ENCODE results near the gene GHR.
A peak's percentile ranks its signal among the peaks of the same experiment; 100 is the strongest.
"Not testable (repeated sequence)": the region's sequence is repeated elsewhere in the genome, so short reads cannot be mapped to it uniquely, and the experiment has no call there.

Gene GHR

DNA sequence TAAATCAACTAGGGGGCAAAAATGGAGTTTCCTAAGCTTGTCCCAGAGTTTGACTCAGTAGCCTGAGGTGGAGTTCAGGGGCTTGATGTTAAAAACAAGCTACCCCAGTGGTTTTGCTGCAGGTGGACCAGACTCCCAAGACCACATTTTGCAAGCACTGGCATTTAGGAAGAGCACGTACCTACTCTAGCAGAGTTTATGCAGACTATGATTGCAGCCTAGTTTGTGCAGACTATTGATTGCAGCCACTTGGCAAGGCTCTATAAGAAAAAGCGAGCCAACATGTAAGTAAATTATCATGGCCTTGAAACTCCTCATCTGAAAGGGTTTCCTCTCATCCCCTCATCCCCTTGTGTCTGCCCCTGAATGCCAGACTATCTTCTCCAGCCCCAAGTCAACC lies 231.4 kb downstream of the GHR start:
- no peak for FAIRE-seq

DNA sequence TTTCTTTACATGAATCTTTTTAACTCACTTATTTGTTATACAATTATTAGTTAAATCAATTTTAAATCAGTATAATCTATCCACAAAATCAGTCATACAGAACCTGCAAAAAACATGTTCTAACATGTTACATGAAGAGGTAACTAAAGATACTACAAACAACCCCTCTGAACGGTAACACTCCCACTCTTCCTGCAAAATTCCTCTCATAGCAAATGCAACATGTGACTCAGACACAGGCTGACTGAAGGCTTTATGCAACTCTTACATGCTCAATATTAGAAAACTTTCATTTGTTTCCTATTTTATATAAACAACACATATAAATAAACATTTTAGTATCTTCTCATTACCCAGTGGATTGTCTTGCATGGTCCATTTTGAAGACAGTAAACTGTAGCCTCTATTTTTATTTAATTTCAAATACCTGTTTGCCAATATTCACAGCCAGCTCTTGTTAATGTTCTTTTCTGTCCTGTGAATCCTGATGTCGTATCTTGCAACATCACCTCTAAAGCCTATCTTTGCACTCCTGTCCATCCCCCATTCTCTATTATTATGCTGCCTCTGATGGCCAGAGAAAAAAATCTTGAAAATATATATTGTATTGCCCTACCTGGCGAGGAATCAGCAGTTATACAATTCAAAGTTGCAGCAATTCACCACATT lies 232.9 kb downstream of the GHR start:
- FAIRE-seq = no peak

DNA sequence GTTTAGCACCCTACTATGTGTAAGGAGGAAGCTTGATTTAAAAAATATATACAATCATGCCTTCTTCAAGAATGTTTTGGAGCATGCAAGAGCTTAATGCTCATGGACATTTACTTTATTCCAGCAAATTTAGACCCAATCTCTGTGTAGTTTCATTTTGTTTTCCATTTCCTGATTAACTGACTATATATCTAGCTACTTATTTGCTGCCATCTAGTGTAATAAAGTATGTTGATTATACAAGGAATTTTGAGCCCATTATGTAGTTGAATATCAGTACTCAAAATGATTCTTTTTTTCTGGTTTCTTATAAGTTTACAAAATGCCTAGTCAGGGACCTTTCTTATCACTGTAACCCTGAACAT lies 233.4 kb downstream of the GHR start:
- peak; percentile 94 for FAIRE-seq

DNA sequence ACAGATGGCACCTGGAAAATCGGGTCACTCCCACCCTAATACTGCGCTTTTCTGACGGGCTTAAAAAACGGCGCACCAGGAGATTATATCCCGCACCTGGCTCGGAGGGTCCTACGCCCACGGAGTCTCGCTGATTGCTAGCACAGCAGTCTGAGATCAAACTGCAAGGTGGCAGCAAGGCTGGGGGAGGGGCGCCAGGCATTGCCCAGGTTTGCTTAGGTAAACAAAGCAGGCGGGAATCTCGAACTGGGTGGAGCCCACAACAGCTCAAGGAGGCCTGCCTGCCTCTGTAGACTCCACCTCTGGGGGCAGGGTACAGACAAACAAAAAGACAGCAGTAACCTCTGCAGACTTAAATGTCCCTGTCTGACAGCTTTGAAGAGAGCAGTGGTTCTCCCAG lies 236.6 kb downstream of the GHR start:
- FAIRE-seq = not testable (repeated sequence)

DNA sequence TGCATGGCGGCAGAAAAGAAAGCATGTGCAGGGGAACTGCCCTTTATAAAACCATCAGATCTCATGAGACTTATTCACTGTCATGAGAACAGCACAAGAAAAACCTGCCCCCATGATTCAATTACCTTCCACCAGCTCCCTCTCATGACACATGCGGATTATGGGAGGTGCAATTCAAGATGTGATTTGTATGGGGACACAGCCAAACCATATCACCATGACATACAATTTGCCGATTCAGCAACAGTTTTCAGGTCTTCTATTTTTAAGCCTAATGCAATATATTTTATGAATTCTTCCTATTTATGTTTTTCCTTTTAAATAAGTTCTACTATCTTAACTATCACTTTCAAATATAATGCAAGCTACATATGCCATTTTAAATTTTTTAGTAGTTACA lies 242.6 kb downstream of the GHR start:
- FAIRE-seq = peak; percentile 39

DNA sequence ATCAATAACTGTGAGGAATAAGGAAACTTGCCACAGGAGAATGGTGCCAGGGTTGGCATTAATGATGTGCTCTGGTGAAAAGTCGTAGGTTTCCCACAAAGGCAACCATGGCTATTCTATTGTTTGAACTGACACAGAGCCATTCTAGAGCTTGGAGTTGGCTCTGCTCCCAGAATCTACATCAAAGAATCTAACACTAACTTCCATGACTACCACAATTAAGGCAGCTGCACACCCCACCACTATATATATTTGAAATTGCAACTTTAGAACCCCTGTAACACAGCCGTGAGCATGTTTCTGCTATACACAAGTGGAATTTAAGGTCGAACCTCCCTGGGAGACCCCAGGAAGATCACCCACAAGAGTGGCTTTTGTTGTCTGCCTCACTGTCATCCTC lies 243.6 kb downstream of the GHR start:
- FAIRE-seq = no peak

DNA sequence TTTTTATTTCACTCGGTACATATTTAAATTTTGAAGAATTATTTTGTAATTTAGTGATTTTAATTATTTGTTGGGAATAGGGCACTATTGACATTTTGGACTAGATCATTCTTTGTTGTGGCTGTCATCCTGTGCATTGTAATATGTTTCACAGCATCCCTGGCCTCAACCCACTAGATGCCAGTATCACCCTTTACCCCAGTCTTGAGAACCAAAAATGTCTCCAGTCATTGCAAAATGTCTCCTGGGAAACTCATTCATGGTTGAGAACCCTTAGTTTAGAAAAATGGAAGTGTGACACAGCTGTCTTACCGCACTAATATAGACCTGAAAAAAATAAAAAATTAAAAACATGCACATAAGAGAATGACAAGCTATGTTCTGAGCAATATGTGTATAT lies 245.0 kb downstream of the GHR start:
- no peak for FAIRE-seq

DNA sequence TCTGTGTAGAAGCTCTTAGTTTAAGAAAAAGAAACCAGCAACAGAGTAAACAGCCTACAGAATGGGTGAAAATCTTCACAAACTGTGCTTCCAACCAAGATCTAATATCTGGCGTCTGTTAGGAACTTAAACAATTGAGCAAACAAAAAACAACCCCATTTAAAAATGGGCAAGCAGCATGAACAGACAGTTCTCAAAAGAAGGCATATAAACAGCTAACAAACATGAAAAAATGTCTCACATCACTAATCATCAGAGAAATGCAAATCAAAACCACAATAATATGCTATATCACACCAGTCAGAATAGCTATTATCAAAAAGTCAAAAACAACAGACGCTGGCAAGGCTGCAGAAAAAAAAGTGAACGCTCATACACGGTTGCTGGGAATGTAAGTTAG lies 249.7 kb downstream of the GHR start:
- FAIRE-seq = no peak

DNA sequence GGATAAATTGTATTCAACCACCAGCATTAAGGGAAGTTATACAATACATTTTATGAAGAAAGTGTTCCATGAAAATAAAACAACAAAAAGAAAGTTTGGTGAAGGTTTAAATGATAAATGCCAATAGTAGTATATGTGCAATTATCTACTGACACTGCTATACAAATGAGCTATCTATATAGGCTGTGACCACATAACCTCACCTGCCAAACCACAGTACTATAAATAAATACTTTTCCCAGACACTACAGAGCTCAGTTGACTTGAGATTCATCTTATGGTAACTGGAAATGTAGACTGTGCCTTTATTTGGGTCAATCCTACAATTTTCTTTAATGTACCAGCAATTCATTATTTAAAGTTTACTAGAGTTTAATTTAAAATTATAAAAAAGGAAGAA lies 252.4 kb downstream of the GHR start:
- no peak for FAIRE-seq

DNA sequence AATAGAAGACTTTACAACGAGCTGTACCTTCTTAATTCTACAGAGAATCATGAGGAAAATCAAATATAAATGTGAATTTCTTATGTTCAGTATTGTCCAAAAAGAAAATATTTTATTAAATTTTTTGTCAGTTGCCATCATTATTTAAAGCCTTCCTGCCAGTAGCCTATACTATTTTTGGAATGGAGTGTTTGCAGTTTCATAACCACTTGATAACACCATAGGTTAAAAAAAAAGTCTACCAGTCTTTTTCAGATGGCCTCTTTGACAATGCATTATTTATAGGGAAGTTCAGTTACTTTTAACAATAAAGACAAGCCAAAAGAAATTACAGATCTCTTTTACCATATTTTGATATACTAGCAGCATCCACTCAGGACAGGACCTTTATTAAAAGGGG lies 253.1 kb downstream of the GHR start:
- no peak for FAIRE-seq

DNA sequence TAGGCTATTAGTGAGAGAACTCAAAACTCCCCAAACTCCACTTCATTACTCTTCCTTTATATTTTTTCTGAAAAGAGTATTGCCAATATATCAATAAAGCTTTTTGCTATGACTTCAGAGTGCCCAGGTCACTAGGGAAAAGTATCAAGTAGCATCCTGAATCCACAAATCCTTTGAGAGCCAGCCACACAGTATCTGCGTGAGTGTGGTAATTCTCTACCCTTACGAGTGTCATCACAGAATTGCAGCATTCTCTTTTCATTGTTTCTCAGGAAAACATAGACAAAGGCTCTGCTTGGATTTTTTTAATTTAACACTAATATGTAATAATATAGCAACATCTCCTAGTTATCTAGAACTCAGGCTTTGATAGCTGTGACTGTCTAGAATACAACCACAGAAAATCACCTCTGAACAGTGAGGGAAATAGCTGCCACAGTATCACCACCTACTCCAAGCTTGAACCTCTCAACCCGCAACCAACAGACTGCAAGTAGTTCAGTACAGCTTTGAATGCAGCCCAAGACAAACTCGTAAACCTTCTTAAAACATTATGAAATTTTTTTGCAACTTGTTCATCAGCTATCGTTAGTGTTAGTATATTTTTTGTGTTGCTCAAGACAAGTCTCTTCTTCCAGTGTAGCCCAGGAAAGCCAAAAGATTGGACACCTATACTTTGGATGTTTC lies 254.1 kb downstream of the GHR start:
- no peak for FAIRE-seq

DNA sequence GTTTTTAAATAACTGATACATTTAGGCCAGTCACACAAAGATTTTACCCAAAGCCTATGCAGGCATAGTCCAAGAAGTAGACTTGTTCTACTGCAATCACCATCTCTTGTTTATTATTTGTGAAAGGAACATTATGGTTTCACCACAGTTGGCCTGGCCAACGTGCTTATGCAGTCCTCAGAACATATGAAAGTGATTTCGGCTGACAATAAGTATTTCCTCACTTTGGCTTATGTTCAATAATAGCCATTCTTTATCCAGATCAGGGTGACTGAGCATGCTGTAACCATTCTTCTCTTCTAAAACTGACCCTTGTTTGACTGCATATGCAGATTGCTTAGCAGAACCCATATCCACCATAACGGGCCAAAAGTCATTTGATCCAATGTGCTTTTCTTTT lies 256.8 kb downstream of the GHR start:
- FAIRE-seq = no peak

DNA sequence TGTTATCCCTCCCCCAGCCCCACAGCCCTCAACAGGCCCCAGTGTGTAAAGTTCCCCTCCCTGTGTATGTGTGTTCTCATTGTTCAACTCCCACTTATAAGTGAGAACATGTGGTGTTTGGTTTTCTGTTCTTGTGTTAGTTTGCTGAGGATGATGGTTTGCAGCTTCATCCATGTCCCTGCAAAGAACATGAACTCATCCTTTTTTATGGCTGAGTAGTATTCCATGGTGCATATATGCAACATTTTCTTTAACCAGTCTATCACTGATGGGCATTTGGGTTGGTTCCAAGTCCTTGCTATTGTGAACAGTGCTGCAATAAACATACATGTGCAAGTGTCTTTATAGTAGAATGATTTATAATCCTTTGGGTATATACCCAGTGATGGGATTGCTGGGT lies 261.8 kb downstream of the GHR start:
- FAIRE-seq = not testable (repeated sequence)

DNA sequence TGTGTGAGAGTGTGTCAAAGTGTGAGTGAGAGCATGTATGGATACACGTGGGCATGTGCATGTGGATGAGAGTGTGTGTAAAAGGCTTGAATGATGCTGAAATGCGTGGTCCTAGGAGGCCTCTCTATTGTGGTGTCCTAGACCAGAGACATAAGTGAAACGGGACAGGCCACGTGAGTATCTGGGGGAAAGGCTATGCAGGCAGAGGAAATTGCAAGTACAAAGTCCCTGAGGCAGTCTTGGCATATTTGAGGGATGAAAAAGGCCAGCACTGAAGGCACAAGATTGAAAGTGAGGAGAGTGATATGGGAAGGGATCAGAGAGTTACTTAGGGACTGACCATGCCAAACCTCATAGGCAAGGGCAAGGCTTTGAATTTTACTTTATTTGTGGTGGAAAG lies 266.2 kb downstream of the GHR start:
- FAIRE-seq = no peak

DNA sequence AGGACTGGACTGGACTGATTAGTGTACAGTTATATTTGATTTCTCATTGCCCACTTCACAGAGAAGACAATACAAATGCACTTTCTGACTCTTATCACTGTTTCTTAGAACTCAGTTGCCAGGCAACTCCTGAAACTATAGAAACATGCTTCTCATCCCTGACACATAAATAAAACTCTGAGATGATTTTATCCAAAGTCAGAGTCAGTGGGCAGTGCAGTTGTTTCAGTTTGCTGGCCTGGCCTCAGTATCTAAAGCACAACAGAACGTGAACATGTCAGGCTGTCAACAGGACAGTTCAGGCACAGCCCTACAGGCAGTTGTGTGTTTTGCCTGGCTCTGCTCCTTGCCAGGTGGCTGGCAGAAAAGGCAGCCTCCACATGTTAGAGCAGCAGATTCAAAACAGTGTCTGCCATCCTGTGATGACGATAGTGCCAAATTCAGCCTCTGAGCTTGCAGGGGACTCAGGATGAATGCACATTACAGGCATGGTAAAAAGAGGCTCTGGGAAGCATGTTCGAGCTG lies 268.2 kb downstream of the GHR start:
- FAIRE-seq = no peak

DNA sequence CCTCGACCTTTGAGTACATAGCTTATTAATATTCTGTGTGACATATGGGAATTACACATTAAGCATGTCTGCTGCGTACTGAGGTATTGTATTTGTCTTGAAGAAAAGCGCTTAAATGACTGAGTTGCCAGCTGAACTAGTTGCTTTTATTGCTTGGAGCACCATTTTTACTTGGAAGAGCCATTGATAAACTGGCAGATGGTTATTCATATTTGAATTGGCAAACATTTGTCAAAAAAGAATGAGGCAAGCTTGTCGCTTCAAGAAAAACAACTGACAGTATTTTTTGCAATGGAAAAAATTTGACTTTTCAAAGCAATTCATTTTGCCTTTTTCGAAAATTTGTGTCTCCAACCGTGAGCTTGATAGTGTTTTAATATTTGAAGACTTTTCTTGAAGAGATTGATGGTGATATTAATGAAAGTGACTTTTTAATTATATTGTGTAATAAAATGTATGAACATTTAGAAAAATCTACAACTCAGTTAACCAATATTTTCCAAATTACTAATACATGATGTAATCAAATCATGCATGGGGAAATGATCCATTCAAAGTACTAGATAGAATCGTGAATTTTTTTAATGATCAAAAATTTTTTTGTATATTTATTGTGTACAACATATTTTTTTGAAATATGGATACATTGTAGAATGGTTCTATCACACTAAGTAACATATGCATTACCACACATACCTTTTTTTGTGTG lies 278.3 kb downstream of the GHR start:
- FAIRE-seq = peak; percentile 55

DNA sequence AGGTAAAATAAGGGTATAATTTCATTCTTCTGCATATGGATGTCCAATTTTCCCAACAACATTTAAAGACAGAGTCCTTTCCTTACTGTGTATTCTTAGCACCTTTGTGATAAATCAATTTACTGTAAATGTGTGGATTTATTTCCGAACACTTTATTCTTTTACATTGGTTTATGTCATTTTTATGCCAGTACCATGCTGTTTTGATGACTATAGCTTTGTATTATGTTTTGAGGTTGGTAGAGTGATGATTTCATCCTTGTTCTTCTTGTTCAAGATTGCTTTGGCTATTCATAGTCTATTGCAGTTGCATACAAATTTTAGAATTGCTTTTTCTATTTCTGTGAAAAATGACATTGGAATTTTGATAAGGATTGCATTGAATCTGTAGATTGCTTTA lies 280.0 kb downstream of the GHR start:
- FAIRE-seq = no peak

DNA sequence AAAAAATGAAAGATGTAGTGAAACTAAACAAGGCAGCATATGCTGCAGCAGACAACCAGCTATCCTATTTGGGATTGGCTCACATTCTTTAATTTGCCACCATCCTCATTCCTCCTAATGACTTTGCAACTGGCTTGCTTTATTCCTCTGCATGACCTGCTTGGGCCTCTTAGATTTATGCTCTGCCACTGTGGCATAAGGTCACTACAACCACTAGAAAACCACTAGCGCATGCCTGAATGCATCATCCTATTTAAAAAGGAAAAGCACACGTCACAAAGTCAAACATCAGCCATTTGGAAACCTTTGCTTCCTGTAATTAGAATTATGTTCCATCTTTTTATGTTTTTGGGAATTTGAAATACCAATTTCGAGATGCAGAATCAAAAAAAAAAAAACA lies 292.5 kb downstream of the GHR start:
- no peak for FAIRE-seq

DNA sequence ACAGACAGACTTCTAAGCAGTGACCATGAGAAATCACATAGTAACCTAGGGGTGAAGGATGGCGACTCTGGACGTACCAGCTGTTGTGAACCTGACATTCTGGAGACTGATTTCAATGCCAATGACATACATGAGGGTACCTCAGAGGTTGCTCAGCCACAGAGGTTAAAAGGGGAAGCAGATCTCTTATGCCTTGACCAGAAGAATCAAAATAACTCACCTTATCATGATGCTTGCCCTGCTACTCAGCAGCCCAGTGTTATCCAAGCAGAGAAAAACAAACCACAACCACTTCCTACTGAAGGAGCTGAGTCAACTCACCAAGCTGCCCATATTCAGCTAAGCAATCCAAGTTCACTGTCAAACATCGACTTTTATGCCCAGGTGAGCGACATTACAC lies 295.4 kb downstream of the GHR start:
- FAIRE-seq = no peak

DNA sequence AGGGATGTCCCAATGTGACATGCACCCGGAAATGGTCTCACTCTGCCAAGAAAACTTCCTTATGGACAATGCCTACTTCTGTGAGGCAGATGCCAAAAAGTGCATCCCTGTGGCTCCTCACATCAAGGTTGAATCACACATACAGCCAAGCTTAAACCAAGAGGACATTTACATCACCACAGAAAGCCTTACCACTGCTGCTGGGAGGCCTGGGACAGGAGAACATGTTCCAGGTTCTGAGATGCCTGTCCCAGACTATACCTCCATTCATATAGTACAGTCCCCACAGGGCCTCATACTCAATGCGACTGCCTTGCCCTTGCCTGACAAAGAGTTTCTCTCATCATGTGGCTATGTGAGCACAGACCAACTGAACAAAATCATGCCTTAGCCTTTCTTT lies 295.8 kb downstream of the GHR start:
- FAIRE-seq = no peak

DNA sequence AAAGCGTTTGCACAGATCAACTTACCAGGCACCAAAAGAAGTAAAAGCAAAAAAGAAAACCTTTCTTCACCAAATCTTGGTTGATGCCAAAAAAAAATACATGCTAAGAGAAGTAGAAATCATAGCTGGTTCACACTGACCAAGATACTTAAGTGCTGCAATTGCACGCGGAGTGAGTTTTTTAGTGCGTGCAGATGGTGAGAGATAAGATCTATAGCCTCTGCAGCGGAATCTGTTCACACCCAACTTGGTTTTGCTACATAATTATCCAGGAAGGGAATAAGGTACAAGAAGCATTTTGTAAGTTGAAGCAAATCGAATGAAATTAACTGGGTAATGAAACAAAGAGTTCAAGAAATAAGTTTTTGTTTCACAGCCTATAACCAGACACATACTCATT lies 297.0 kb downstream of the GHR start:
- no peak for FAIRE-seq

DNA sequence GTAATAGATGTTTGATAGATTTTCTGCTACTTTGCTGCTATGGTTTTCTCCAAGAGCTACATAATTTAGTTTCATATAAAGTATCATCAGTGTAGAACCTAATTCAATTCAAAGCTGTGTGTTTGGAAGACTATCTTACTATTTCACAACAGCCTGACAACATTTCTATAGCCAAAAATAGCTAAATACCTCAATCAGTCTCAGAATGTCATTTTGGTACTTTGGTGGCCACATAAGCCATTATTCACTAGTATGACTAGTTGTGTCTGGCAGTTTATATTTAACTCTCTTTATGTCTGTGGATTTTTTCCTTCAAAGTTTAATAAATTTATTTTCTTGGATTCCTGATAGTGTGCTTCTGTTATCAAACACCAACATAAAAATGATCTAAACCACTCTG lies 298.2 kb downstream of the GHR start:
- FAIRE-seq = no peak

DNA sequence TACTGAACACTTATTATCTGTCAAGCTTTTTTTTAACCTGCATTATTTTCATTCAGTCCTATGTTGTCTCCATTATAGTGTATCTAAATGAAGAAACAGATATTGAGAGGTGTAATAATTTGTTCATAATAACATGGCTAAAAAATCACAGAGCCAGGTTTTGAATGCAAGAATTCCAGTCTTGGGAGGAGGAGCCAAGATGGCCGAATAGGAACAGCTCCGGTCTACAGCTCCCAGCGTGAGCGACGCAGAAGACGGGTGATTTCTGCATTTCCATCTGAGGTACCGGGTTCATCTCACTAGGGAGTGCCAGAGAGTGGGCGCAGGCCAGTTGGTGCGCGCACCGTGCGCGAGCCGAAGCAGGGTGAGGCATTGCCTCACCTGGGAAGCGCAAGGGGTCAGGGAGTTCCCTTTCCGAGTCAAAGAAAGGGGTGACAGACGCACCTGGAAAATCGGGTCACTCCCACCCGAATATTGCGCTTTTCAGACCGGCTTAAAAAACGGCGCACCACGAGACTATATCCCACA lies 311.4 kb downstream of the GHR start:
- not testable (repeated sequence) for FAIRE-seq

DNA sequence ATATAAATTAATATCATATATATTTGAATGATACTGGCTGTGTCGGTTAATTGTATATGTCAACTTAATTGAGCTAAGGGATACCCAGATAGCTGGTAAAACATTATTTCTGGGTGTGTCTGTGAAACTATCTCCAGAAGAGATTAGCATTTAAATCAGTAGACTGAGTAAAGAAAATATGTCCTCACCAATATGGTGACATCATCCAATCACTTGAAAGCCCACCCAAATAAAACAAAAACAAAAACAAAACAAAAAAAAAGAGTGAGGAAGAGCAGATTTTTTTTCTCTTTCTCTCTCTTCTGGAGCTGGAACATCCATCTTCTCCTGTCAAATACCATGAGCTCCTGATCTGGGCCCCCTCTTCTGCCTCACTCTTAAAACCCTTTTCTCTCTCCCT lies 317.7 kb downstream of the GHR start:
- no peak for FAIRE-seq
